Hematopoietic multipotent progenitor cell treated with erythropoietin and hydrocortisone succinate and interleukin-3 and kit ligand, for 6 days (in vitro differentiated cells): ENCODE data around the gene ADAM12.

ENCODE experiments used
- DNase-seq: peaks from one replicate; pipeline ENCODE4 v3.0.0-alpha.2; 2015

Gene ADAM12

DNA sequence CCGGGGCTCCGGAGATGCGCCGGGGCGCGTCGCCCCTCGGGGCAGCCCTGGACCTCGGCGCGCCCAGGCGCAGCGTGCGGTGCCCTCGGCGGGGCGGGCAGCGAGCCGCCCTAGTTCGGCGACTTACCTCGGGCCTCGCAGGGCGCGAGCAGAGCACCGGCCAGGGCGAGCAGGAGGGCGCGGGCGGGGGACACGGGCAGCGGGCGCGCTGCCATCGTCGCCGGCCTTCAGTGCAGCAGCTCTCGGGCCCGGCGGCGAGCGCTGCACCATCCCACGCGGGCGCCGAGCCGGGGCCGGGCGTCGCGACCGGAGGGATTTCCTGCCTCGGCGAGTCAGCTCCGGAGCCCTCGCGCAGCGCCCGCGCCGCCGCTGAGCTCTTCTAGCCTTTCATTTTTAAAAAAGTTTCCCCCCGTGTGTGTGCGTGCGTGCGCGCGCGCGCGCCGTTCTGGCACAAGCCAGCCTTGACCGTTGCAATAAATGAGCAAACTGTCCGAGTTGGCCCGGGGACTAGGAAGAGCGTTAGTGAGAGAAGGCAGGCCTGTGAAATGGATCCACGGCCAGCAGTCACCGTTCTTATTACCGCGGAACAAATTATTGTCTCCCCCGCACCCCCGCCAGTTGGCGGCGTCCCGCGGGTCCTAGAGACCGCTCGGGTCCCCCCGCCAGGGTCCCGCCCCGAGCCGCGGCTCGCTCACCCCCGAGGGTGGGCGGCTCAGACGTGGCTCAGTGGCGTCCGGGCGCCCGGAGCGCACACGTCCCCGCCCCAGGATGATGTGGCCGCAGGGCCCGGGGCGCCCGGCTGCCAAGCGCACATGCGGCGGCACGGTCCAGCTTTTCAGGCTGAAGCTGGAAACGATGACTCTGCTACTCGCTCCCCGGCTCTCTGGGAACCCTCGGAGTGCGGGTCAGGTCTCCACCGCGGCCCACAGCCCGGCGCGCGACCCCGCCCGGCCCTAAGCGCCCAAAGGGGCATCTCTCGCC, at the start of gene ADAM12:
Gene ADAM12 (minus strand): TSS at position 547 of the 981 bp plus-strand sequence. CDS start 332 bp downstream, at position 215.
- no peak for DNase-seq

- DNase-seq = no peak
These were observed 49.5 kb upstream of the ADAM12 start for GRCh38 chr10:126437635-126438406.

GRCh38 chr10:126434235-126434634, 46.0 kb upstream of the ADAM12 start:
- DNase-seq = no peak

GRCh38 chr10:126433351-126433750, 45.1 kb upstream of the ADAM12 start:
- no peak for DNase-seq

DNA sequence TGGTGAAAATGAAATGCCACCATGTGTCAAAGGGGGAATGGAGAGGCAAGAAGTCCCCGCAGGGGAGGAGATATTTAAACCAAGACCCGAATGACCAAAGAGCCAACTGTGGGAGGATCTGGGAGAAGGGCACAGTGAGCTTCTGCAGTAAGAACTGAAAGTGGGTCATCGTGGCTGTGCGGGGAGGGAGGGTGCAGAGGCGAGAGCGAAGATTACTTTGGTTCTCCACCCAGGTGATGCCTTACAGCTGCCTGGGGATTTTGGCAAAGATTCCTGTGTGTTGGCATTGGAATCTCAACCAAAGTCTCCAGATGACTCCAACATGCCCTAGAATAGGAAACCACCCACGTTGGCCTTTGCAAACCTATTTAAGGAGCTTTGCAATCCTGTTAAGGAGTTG, 44.2 kb upstream of the ADAM12 start:
- DNase-seq = no peak

DNA sequence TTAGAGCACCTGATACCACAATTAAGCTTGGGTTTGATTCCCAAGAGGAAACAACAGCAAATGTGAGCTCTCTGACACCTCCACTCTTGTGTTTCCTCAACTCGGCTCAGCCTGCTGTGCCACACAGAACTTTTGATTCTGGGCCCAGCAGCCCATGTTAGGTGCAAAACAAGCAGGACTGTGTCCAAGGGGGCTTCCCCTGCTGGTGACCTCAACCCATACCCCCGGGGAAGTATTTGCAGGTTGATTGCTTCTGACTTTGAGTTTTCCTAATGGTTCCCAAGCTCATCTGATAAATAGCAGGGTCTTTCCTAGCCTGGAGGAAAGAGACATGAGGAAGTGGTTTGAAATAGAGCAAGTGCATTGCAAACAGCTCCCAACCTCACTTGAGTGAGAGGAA, 43.5 kb upstream of the ADAM12 start:
- DNase-seq = no peak

- DNase-seq = no peak
These were observed 42.2 kb upstream of the ADAM12 start for GRCh38 chr10:126430512-126430911.

DNA sequence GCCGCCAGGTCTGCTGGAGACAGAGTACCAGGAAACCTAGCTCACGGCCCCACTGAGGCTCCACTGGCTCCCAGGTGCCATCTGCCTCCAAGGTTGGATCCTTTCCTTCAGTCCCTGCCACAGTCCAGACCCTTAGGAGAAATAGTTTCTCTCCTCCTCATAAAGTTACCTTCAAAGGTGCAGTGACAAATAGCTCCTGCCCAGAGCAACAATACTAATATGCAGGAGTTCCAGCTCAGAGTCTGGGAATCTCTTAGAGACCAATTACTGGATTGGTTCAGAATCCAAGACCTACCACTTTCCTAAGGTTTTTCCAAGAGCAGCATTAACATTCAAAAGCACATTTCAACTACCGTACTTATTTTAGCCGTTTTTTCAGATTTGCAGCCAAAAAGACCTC, 41.0 kb upstream of the ADAM12 start:
- no peak for DNase-seq

- DNase-seq = no peak
These were observed 37.3 kb upstream of the ADAM12 start for GRCh38 chr10:126425489-126426065.

- DNase-seq = no peak
These were observed 36.8 kb upstream of the ADAM12 start for GRCh38 chr10:126425032-126425431.

DNA sequence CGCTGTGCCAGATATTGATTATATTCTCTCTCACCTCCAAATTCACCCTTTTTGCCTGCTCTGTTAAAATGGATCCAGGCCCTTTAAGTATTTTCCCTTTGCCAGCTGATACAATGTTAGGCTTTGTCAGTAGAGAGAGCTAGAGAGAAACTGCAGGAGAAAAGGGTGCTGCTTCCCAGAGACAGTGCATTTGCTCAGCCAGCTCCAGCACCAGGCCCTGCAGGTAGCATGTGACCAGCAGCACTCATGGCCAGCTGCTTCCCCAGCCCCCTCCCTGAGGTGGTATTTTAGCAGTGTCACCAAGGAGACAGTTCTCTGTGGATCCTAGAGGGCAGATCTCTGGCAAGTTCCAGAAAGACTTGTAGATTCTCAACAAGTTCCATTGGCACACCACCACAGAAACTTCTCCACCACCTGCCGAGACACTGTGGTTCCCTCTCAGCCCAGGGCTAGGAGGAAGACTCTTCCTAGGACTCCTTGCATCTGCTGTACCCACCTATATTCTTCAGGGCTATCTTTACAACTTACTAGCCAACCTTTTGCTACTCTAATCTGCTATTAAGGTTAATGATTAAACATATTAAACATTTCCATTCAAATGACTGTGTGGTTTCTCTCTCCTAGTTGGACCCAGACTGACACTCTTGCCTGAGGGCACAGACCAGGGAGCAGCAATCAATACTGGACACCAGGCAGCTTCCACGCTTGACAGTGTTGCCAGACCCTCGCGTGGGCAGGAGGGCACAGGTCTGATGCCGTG, 35.6 kb upstream of the ADAM12 start:
- DNase-seq = no peak

GRCh38 chr10:126422567-126422966, 34.3 kb upstream of the ADAM12 start:
- DNase-seq = no peak

- DNase-seq = no peak
These were observed 33.5 kb upstream of the ADAM12 start for GRCh38 chr10:126421756-126422256.

DNA sequence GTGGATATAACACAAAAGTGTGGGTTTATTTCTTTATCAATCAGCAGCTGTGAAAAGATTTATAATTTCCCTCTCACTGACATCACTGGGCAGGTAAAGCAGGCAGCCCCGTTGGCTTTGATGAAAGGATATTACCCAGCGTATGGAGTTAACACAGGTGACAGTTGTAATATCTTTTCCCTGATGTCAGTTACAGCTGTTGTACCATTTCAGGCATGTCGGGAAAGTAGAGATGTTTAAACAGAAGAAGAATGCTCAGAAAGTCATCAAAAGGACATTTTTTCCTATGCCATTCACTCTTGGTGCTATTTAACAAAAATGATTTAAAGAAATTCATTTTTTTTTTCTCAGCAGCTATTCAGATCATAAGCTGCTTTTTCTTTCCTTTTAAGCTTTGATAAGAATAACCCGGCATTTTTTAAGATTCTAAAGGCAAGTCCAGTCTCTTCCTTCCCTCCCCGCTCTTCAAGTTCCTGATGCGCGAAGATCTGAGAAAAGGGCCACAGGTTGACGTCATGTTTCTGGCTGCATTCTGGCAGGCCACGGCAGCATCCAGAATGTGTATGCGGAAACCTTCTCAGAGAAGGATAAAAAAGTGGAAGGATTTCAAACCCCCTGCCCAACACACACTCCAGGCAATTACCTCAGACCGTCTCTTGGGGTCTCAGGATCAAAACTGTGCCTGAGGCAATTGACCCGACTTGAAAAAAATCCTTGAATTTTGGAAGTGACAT, 32.5 kb upstream of the ADAM12 start:
- no peak for DNase-seq

- DNase-seq = no peak
These were observed 29.0 kb upstream of the ADAM12 start for GRCh38 chr10:126417220-126417825.

GRCh38 chr10:126409821-126410220, 21.5 kb upstream of the ADAM12 start:
- DNase-seq = no peak

DNA sequence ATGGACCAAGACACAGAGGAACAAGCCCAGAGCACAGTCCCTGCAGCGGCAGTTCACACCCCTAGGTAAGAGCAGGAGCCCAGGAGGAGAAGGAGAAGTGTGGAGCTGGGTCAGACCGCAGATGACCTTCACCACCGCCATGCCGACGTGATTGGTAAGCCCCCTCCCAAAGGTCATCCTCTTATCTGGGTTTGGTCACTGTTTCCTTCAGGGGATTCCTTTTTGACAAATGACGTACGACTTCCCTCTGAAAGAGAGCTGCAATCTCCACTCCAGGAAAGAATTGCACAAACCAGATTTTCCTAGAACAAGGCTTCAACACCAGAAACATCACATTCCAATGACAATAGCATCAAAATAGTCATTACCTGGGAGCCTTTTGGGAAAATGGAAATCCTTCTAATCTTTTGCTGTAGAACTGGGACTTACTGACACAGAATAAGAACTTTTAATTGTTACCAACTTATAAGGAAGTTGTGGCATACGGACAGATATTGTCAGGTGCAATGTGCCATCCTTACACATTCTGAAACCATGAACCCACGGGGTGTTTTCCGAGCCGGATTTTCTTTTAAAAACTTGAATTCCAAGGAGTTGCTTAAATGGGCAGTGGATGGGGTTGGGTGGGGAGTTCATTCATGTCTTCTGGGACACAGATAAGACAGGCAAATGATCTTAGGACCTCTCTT, 20.8 kb upstream of the ADAM12 start:
- DNase-seq = no peak

GRCh38 chr10:126407831-126408230, 19.6 kb upstream of the ADAM12 start:
- no peak for DNase-seq

DNA sequence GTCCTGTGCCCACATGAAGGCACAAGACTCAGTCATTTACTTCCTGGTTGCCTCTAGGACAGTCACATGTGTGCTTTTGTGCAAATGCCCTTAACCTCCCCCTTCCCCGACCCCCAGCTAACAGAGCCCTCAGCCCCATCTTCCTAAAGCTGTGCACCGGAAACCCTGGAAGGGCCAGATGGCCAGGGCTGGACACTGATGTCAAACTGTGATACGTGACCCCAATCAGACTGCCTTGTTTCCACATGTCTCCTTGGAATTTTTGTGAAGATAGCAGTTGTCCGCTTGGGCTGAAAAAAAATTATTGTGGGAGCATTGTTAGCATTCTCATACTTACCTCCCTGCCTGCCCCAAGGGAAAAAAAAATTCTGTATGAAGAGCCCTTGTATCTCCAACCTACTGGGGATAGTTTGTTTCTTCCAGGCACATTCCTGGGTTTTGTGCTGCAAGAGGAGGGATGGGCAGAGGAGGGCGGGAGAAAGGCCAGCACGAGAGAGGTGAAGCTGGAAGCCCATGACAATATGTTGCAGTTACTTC, 17.0 kb upstream of the ADAM12 start:
- no peak for DNase-seq
